OCI-LY1 (cell line): ENCODE data around the gene TCTN2.

Source experiments
- H2AFZ ChIP-seq: fragments of 200-600 bp; sonication (generic), shearing (Covaris generic); 2 replicates; pipeline ENCODE4 v1.6.0; 2014; ENCODE audit warnings: antibody characterized with exemption, mild to moderate bottlenecking, low read length
- H3F3A ChIP-seq: fragments of 200-600 bp; sonication (generic), shearing (Covaris generic); 2 replicates; pipeline ENCODE4 v1.6.0; 2014; ENCODE audit warnings: mild to moderate bottlenecking, antibody characterized with exemption, low read length, moderate library complexity; ENCODE audit not compliant: insufficient read depth
- H3K27ac ChIP-seq: fragments of 200-600 bp; sonication (generic); 2 replicates; pipeline ENCODE4 v1.5.1; 2014; ENCODE audit warnings: low read length, mixed run types, mild to moderate bottlenecking, low read depth; ENCODE audit not compliant: poor library complexity, severe bottlenecking
- H3K27me3 ChIP-seq: fragments of 200-600 bp; sonication (generic); 2 replicates; pipeline ENCODE4 v1.6.0; 2014; ENCODE audit warnings: antibody characterized with exemption, mild to moderate bottlenecking, low read length, moderate library complexity; ENCODE audit not compliant: insufficient read depth
- H3K36me3 ChIP-seq: fragments of 200-600 bp; sonication (generic); 2 replicates; pipeline ENCODE4 v1.6.1; 2014; ENCODE audit warnings: mild to moderate bottlenecking, antibody characterized with exemption, low read length, moderate library complexity, mixed read lengths; ENCODE audit not compliant: insufficient read depth
- H3K4me1 ChIP-seq: fragments of 200-600 bp; sonication (generic); 2 replicates; pipeline ENCODE4 v1.5.1; 2014; ENCODE audit warnings: mild to moderate bottlenecking, low read length, moderate library complexity; ENCODE audit not compliant: insufficient read depth, severe bottlenecking
- H3K4me2 ChIP-seq: fragments of 200-600 bp; sonication (generic), shearing (Covaris generic); 2 replicates; pipeline ENCODE4 v1.6.1; 2014; ENCODE audit warnings: low read length
- H3K4me3 ChIP-seq: fragments of 200-600 bp; sonication (generic); 2 replicates; pipeline ENCODE4 v1.5.1; 2014; ENCODE audit warnings: low read length, low read depth, mild to moderate bottlenecking, mixed read lengths; ENCODE audit not compliant: poor library complexity, severe bottlenecking
- H3K79me2 ChIP-seq: fragments of 200-600 bp; shearing (Covaris generic); 2 replicates; pipeline ENCODE4 v1.6.1; 2016; ENCODE audit warnings: mixed run types, low read length, mixed read lengths; ENCODE audit not compliant: insufficient read depth
- H3K9ac ChIP-seq: fragments of 200-600 bp; sonication (generic), shearing (Covaris generic); 2 replicates; pipeline ENCODE4 v1.6.1; 2014; ENCODE audit warnings: mild to moderate bottlenecking, low read length, mixed read lengths
- H3K9me2 ChIP-seq: fragments of 200-600 bp; sonication (generic), shearing (Covaris generic); 2 replicates; pipeline ENCODE4 v1.6.1; 2014; ENCODE audit warnings: low read depth, mild to moderate bottlenecking, low read length, mixed read lengths
- H3K9me3 ChIP-seq: fragments of 200-600 bp; shearing (Covaris generic); 2 replicates; pipeline ENCODE4 v1.6.1; 2014; ENCODE audit warnings: low read length, mixed read lengths
- H4K20me1 ChIP-seq: fragments of 200-600 bp; sonication (generic), shearing (Covaris generic); 2 replicates; pipeline ENCODE4 v1.6.0; 2016; ENCODE audit warnings: mild to moderate bottlenecking, low read length; ENCODE audit not compliant: insufficient read depth
- CTCF ChIP-seq: fragments of 200-600 bp; sonication (generic), shearing (Covaris generic); IDR thresholded peaks from 2 replicates; pipeline ENCODE4 v1.5.1; 2017; ENCODE audit warnings: mild to moderate bottlenecking, antibody characterized with exemption, low read length, moderate library complexity, mixed read lengths
- EZH2 ChIP-seq: fragments of 200-600 bp; sonication (generic), shearing (Covaris generic); IDR thresholded peaks from 2 replicates; pipeline ENCODE4 v1.8.0; 2017; ENCODE audit warnings: borderline replicate concordance, mixed run types, mild to moderate bottlenecking, antibody characterized with exemption, low read length, moderate library complexity, mixed read lengths

The TCTN2 gene

GRCh38 chr12:123634142-123634561, 36.8 kb upstream of the TCTN2 start:
- Histone ChIP-seq H3K36me3 (peaks cover 19% of the 10 kb centered on the region), H3K27ac (peak overlapping the region; percentile 24), H4K20me1 (no peaks in the 10 kb centered on the region), H3K79me2 (peaks cover 31% of the 10 kb centered on the region), H3K4me2 (peak overlapping the region; percentile 91), H3K9me3 (no peaks in the 10 kb centered on the region), H3K4me3 (peak overlapping the region; percentile 92), H2AFZ (no peak overlapping the region), H3F3A (no peaks in the 10 kb centered on the region), H3K9ac (peak overlapping the region; percentile 98), H3K9me2 (no peaks in the 10 kb centered on the region), H3K4me1 (peaks cover 22% of the 10 kb centered on the region), H3K27me3 (no peaks in the 10 kb centered on the region)
- TF ChIP-seq EZH2 (no peak), CTCF (no peak)

GRCh38 chr12:123643911-123644310, 27.0 kb upstream of the TCTN2 start:
- Histone ChIP-seq H3K9me2 (no peaks in the 10 kb centered on the region), H3K9me3 (no peaks in the 10 kb centered on the region), H2AFZ (no peak overlapping the region), H3K27ac (no peak overlapping the region), H4K20me1 (no peaks in the 10 kb centered on the region), H3K4me1 (no peaks in the 10 kb centered on the region), H3K4me2 (no peak overlapping the region), H3K36me3 (peaks cover 54% of the 10 kb centered on the region), H3K4me3 (no peak overlapping the region), H3F3A (no peaks in the 10 kb centered on the region), H3K79me2 (0 out of 2 replicates have a peak, but pooled peaks cover 4% of the 10 kb centered on the region), H3K27me3 (no peaks in the 10 kb centered on the region), H3K9ac (no peak overlapping the region)
- TF ChIP-seq EZH2 (no peak), CTCF (no peak)

DNA sequence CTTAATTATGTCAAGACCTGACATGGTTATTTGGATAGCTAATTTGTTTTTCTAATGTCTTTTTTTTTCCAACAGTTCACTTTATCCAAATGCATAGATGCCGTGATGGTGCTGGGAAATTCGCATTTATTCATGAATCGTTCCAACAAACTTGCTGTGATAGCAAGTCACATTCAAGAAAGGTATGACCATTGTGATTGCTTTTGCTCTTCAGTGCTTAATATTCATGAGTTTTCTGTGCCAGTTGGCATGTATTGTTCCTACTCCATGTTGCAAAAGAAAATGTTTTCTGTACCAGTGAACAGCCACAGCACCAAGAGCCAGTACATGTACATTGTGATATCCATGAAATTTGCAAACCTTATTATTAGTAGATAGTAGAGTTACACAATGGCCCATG, 25.5 kb upstream of the TCTN2 start:
- TF ChIP-seq CTCF, result no peak
- no peak for TF ChIP-seq EZH2
- Histone ChIP-seq H3K79me2 (0 out of 2 replicates have a peak, but pooled peaks cover 4% of the 10 kb centered on the region), H3K4me1 (no peaks in the 10 kb centered on the region), H3K9me2 (no peaks in the 10 kb centered on the region), H3K27me3 (no peaks in the 10 kb centered on the region), H3F3A (no peaks in the 10 kb centered on the region), H3K27ac (no peak overlapping the region), H3K36me3 (peaks cover 65% of the 10 kb centered on the region; the same call in 1 of the 2 replicates), H3K4me3 (no peak overlapping the region), H3K9me3 (no peaks in the 10 kb centered on the region), H3K9ac (no peak overlapping the region), H4K20me1 (no peaks in the 10 kb centered on the region), H3K4me2 (no peak overlapping the region), H2AFZ (no peak overlapping the region)
